Subcutaneous preadipocyte (primary cell): ENCODE data around the gene SUPT20HL2. TPM values are rescaled to one million over a fixed set of nuclear protein-coding genes. Genes with fewer than 3 reads are reported as not detected.

Source experiments
- total RNA-seq: library from RNA; depleted of rRNA; stranded (reverse); fragments of >200 nt; gene quantifications from 2 replicates; pipeline ENCODE4 v1.2.3, GENCODE V29; 2012

SUPT20HL2 gene
- not detected in 2 replicates for total RNA-seq

DNA sequence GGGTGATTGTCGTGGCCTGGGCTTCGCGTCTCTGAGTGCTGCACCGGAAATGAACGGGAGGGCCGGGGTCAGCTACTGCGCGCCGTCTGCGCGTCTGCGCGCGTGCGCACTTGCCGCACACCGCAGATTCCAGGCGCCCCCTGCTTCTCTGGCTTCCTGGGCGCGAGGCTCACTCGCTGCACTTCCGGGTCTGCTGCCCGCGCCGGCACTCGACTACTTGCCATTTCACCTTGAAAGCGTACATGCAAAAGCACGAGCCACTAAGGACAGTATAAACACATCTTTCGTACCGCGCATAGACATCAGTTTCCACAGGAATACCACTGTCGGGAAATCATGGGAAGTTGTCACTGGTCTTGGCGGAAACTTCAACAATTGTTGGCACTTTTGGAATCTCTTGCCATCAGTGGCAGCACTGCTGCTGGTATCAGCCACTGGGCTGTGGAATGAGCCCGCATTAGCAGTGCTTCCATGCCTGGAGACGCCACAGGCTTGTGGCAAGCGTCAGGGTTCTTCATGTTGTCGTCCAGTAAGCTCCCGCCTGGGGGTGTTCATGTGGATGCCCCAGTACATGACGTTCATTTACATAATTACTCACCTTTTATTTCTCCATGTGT lies at the start of gene SUPT20HL2:
SUPT20HL2 (minus strand) TSS at position 51 of the 617 bp plus-strand sequence. CDS start 754 bp downstream, outside the sequence.

DNA sequence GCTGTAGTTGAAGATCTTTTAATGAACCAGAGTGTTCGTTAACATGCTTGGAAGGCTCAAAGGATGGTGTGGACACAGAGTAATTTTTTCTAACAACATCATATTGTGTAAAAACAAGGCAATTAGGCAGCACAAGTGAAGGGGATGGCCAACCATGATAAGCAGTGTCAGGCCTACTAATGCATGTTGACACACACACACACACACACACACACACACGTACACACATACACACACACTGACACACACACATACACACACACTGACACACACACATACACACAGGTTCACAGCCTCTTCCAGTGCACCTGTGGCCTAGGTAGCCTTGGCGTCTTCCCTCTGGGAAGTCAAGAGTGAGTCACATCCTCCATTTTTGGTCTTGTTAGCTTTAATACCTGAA lies 46.4 kb upstream of the SUPT20HL2 start, which contains the start of gene SUPT20HL1:
SUPT20HL1 (plus strand) TSS at position 368 of the 400 bp plus-strand sequence. CDS start 2,122 bp downstream, outside the sequence.

Other genes with a start within 250 kb of the SUPT20HL2 start
- 48.1 and 63.3 TPM in 2 replicates for gene ZFX, start 164.3 kb downstream of the SUPT20HL2 start, total RNA-seq
- not detected in 2 replicates for gene SUPT20HL1, start 46.6 kb upstream of the SUPT20HL2 start, total RNA-seq
- 5.1 and 6.6 TPM in 2 replicates for gene PDK3, start 151.2 kb upstream of the SUPT20HL2 start, total RNA-seq